ENCODE measurements around the gene PLXNA2.
A peak's percentile ranks its signal among the peaks of the same experiment; 100 is the strongest.

PLXNA2 gene

GRCh38 chr1:208154040-208154439 lies 90.1 kb downstream of the PLXNA2 start:
- Histone ChIP-seq H3K9ac (ENCODE audit: low read depth, low read length, poor library complexity) (no peak overlapping the region), H2BK15ac (ENCODE audit: low read length) (peak overlapping the region; percentile 3), H3K18ac (ENCODE audit: low read length) (peak overlapping the region; percentile 39), H2BK12ac (ENCODE audit: low read length) (no peak overlapping the region), H3K4me1 (ENCODE audit: control insufficient read depth in 2 of 2, insufficient read depth in 1 of 2, low read depth in 1 of 2, low read length in 2 of 2) (peaks cover 34 to 54% of the 10 kb centered on the region in 2 donors), H2BK120ac (ENCODE audit: low read depth, low read length) (no peak overlapping the region), H3K4me2 (ENCODE audit: insufficient read depth, low read length, poor library complexity, severe bottlenecking) (no peak overlapping the region), H3K79me1 (ENCODE audit: low read depth, low read length) (no peaks in the 10 kb centered on the region), H4K8ac (ENCODE audit: low read depth, low read length) (no peak overlapping the region), H3K36me3 (replicated peaks in 1 of 2; ENCODE audit: control insufficient read depth in 2 of 2, insufficient read depth in 2 of 2, low read length in 2 of 2) (no peaks in the 10 kb centered on the region), H2AFZ (ENCODE audit: low read length) (no peak overlapping the region), H3K4ac (ENCODE audit: low read length) (no peak overlapping the region), H3K4me3 (ENCODE audit: low read length in 2 of 2) (no peak overlapping the region), H3K14ac (ENCODE audit: low read length) (no peak overlapping the region), H3K27ac (replicated peaks; ENCODE audit: low read length) (no peak overlapping the region), H2BK5ac (ENCODE audit: low read length) (no peak overlapping the region), H3K27me3 (ENCODE audit: control insufficient read depth in 3 of 3, insufficient read depth in 3 of 3, low read depth in 1 of 3, low read length in 3 of 3) (no peaks in the 10 kb centered on the region), H4K91ac (ENCODE audit: low read depth, low read length, poor library complexity) (no peak overlapping the region), H2AK5ac (ENCODE audit: low read depth, low read length) (no peak overlapping the region), H3K23ac (ENCODE audit: low read depth, low read length, poor library complexity) (no peak overlapping the region), H3K9me3 (replicated peaks in 1 of 2; ENCODE audit: control insufficient read depth in 2 of 2, insufficient read depth in 1 of 2, low read depth in 1 of 2, low read length in 2 of 2) (no peaks in the 10 kb centered on the region)
- no peak for DNase-seq (ENCODE audit: low spot score)
- no CpG with 5 or more reads among the region's 7 CpGs for WGBS, 2 donors (ENCODE audit: extremely low coverage in 2 of 2, insufficient read length in 2 of 2, insufficient replicate concordance in 1 of 2)

- Histone ChIP-seq H3K79me1 (ENCODE audit: low read depth, low read length) (no peaks in the 10 kb centered on the region), H3K4ac (ENCODE audit: low read length) (no peak overlapping the region), H3K23ac (ENCODE audit: low read depth, low read length, poor library complexity) (no peak overlapping the region), H3K27ac (replicated peaks; ENCODE audit: low read length) (no peak overlapping the region), H3K4me3 (ENCODE audit: low read length in 2 of 2) (no peak overlapping the region), H2BK12ac (ENCODE audit: low read length) (no peak overlapping the region), H4K8ac (ENCODE audit: low read depth, low read length) (no peak overlapping the region), H3K4me1 (ENCODE audit: control insufficient read depth in 2 of 2, insufficient read depth in 1 of 2, low read depth in 1 of 2, low read length in 2 of 2) (peaks cover 28 to 48% of the 10 kb centered on the region in 2 donors), H3K18ac (ENCODE audit: low read length) (no peak overlapping the region), H3K9ac (ENCODE audit: low read depth, low read length, poor library complexity) (no peak overlapping the region), H4K91ac (ENCODE audit: low read depth, low read length, poor library complexity) (no peak overlapping the region), H2BK120ac (ENCODE audit: low read depth, low read length) (no peak overlapping the region), H3K4me2 (ENCODE audit: insufficient read depth, low read length, poor library complexity, severe bottlenecking) (no peak overlapping the region), H3K9me3 (replicated peaks in 1 of 2; ENCODE audit: control insufficient read depth in 2 of 2, insufficient read depth in 1 of 2, low read depth in 1 of 2, low read length in 2 of 2) (no peaks in the 10 kb centered on the region), H2BK15ac (ENCODE audit: low read length) (no peak overlapping the region), H3K14ac (ENCODE audit: low read length) (no peak overlapping the region), H3K36me3 (replicated peaks in 1 of 2; ENCODE audit: control insufficient read depth in 2 of 2, insufficient read depth in 2 of 2, low read length in 2 of 2) (no peaks in the 10 kb centered on the region), H2AFZ (ENCODE audit: low read length) (no peak overlapping the region), H3K27me3 (ENCODE audit: control insufficient read depth in 3 of 3, insufficient read depth in 3 of 3, low read depth in 1 of 3, low read length in 3 of 3) (no peaks in the 10 kb centered on the region), H2AK5ac (ENCODE audit: low read depth, low read length) (peak overlapping the region; percentile 17), H2BK5ac (ENCODE audit: low read length) (no peak overlapping the region)
- no CpG with 5 or more reads among the region's 6 CpGs for WGBS, 2 donors (ENCODE audit: extremely low coverage in 2 of 2, insufficient read length in 2 of 2, insufficient replicate concordance in 1 of 2)
- DNase-seq (ENCODE audit: low spot score), result no peak
Observed at GRCh38 chr1:208153386-208153785, 90.8 kb downstream of the PLXNA2 start.

- H3K9me3 ChIP-seq (replicated peaks in 1 of 2; ENCODE audit: control insufficient read depth in 2 of 2, insufficient read depth in 1 of 2, low read depth in 1 of 2, low read length in 2 of 2), result no peaks in the 10 kb centered on the region
- H2AK5ac ChIP-seq (ENCODE audit: low read depth, low read length), result no peak overlapping the region
- H4K8ac ChIP-seq (ENCODE audit: low read depth, low read length), result no peak overlapping the region
- H3K9ac ChIP-seq (ENCODE audit: low read depth, low read length, poor library complexity), result no peak overlapping the region
- H3K4me2 ChIP-seq (ENCODE audit: insufficient read depth, low read length, poor library complexity, severe bottlenecking), result no peak overlapping the region
- H3K18ac ChIP-seq (ENCODE audit: low read length), result no peak overlapping the region
- H4K91ac ChIP-seq (ENCODE audit: low read depth, low read length, poor library complexity), result no peak overlapping the region
- no peak overlapping the region for H2AFZ ChIP-seq (ENCODE audit: low read length)
- H3K36me3 ChIP-seq (replicated peaks in 1 of 2; ENCODE audit: control insufficient read depth in 2 of 2, insufficient read depth in 2 of 2, low read length in 2 of 2), result no peaks in the 10 kb centered on the region
- H3K14ac ChIP-seq (ENCODE audit: low read length), result no peak overlapping the region
- no peaks in the 10 kb centered on the region for H3K79me1 ChIP-seq (ENCODE audit: low read depth, low read length)
- no CpG with 5 or more reads among the region's 9 CpGs for WGBS, 2 donors (ENCODE audit: extremely low coverage in 2 of 2, insufficient read length in 2 of 2, insufficient replicate concordance in 1 of 2)
- no peak overlapping the region for H2BK15ac ChIP-seq (ENCODE audit: low read length)
- no peaks in the 10 kb centered on the region for H3K27me3 ChIP-seq (ENCODE audit: control insufficient read depth in 3 of 3, insufficient read depth in 3 of 3, low read depth in 1 of 3, low read length in 3 of 3)
- no peak overlapping the region for H3K23ac ChIP-seq (ENCODE audit: low read depth, low read length, poor library complexity)
- H3K4me3 ChIP-seq (ENCODE audit: low read length in 2 of 2), result no peak overlapping the region
- no peak overlapping the region for H3K4ac ChIP-seq (ENCODE audit: low read length)
- H3K4me1 ChIP-seq (ENCODE audit: control insufficient read depth in 2 of 2, insufficient read depth in 1 of 2, low read depth in 1 of 2, low read length in 2 of 2), result peaks cover 27 to 42% of the 10 kb centered on the region in 2 donors
- no peak overlapping the region for H2BK120ac ChIP-seq (ENCODE audit: low read depth, low read length)
- no peak overlapping the region for H2BK12ac ChIP-seq (ENCODE audit: low read length)
- no peak for DNase-seq (ENCODE audit: low spot score)
- no peak overlapping the region for H2BK5ac ChIP-seq (ENCODE audit: low read length)
- no peak overlapping the region for H3K27ac ChIP-seq (replicated peaks; ENCODE audit: low read length)
Observed at GRCh38 chr1:208151728-208152598, 92.2 kb downstream of the PLXNA2 start.

GRCh38 chr1:208150833-208151458 lies 93.2 kb downstream of the PLXNA2 start:
- no peaks in the 10 kb centered on the region for H3K27me3 ChIP-seq (ENCODE audit: control insufficient read depth in 3 of 3, insufficient read depth in 3 of 3, low read depth in 1 of 3, low read length in 3 of 3)
- H3K14ac ChIP-seq (ENCODE audit: low read length), result no peak overlapping the region
- no peaks in the 10 kb centered on the region for H3K36me3 ChIP-seq (replicated peaks in 1 of 2; ENCODE audit: control insufficient read depth in 2 of 2, insufficient read depth in 2 of 2, low read length in 2 of 2)
- H2BK15ac ChIP-seq (ENCODE audit: low read length), result no peak overlapping the region
- H2BK5ac ChIP-seq (ENCODE audit: low read length), result no peak overlapping the region
- no peak overlapping the region for H4K91ac ChIP-seq (ENCODE audit: low read depth, low read length, poor library complexity)
- no peaks in the 10 kb centered on the region for H3K79me1 ChIP-seq (ENCODE audit: low read depth, low read length)
- H4K8ac ChIP-seq (ENCODE audit: low read depth, low read length), result no peak overlapping the region
- no CpG with 5 or more reads among the region's 6 CpGs for WGBS, 2 donors (ENCODE audit: extremely low coverage in 2 of 2, insufficient read length in 2 of 2, insufficient replicate concordance in 1 of 2)
- no peak overlapping the region for H3K27ac ChIP-seq (replicated peaks; ENCODE audit: low read length)
- no peak overlapping the region for H3K4ac ChIP-seq (ENCODE audit: low read length)
- peaks cover 27 to 42% of the 10 kb centered on the region in 2 donors for H3K4me1 ChIP-seq (ENCODE audit: control insufficient read depth in 2 of 2, insufficient read depth in 1 of 2, low read depth in 1 of 2, low read length in 2 of 2)
- no peak overlapping the region for H2BK120ac ChIP-seq (ENCODE audit: low read depth, low read length)
- peak overlapping the region; percentile 27 for H2AFZ ChIP-seq (ENCODE audit: low read length)
- no peak overlapping the region for H3K4me3 ChIP-seq (ENCODE audit: low read length in 2 of 2)
- no peak for DNase-seq (ENCODE audit: low spot score)
- H3K9ac ChIP-seq (ENCODE audit: low read depth, low read length, poor library complexity), result no peak overlapping the region
- H3K9me3 ChIP-seq (replicated peaks in 1 of 2; ENCODE audit: control insufficient read depth in 2 of 2, insufficient read depth in 1 of 2, low read depth in 1 of 2, low read length in 2 of 2), result no peaks in the 10 kb centered on the region
- no peak overlapping the region for H3K4me2 ChIP-seq (ENCODE audit: insufficient read depth, low read length, poor library complexity, severe bottlenecking)
- H2AK5ac ChIP-seq (ENCODE audit: low read depth, low read length), result no peak overlapping the region
- H3K23ac ChIP-seq (ENCODE audit: low read depth, low read length, poor library complexity), result no peak overlapping the region
- H2BK12ac ChIP-seq (ENCODE audit: low read length), result no peak overlapping the region
- no peak overlapping the region for H3K18ac ChIP-seq (ENCODE audit: low read length)

All from neuronal stem cell (in vitro differentiated cells).